ENCODE results near the gene APOBEC3G. TPM values are rescaled to one million over a fixed set of nuclear protein-coding genes. Genes with fewer than 3 reads are reported as not detected.

APOBEC3G gene
- total and polyA plus RNA-seq, 10 of the 15 experiments (the other 5 are each of a cell fraction or from before 2014, with no cell fraction given): 103 to 232 (median 152) TPM

DNA sequence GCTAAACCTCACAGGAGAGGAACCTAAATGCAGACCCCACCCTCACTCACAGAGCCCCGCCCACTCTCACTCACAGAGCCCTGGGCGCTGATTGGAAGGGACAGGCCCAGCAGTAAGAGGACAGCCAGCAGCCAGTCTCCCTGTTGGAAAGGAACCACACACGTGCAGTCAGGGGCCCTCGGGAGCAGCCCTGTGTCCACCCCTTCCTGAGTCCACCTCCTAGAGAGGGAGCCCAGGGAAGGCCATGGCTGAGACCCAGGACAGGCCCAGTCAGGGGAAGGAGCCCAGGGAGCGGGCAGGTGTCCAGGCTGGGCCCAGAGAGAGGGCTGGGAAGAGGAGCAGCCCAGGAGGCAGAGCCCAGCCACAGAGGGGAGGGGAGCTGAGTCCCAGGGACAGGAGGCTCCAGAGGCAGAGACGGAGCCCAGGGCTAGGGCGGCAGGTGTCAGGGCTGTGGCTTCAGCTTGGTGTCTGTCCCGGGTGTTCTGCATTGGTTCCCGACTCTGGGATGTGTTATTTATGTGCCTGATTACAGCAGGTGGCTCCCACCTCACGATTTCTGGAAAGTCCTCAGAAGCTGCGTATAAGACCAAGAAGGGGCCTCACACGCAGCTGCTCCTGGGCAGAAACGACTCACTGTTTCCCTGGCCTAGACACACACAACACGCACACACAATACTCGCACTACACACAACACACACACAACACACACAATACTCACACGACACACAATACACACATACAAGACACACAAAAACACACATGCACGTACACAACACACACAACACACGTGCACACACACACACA lies 11.0 kb downstream of the APOBEC3G start:
- ChIA-PET RAD21 (ENCODE audit: unreplicated experiment) (no interaction called here), POLR2A (interaction anchor here (1.0 kb wide), 1 partner anchor 11 kb away, joined by 6 read pairs; no protein-coding TSS in a partner anchor), SMC1A (ENCODE audit: uncharacterized antibody, unreplicated experiment) (interaction anchor here (1.1 kb wide), 1 partner anchor 23 kb away, joined by 3 read pairs; no protein-coding TSS in a partner anchor), CTCF (interaction anchor here (1.0 kb wide), 1 partner anchor 11 kb away, joined by 4 read pairs; no protein-coding TSS in a partner anchor)
- H2AFZ ChIP-seq (ENCODE audit: control insufficient read depth, low read depth, low read length): no peak overlapping the region
- intact Hi-C loops (cut with micrococcal nuclease; ENCODE audit: unreplicated experiment) (no loop called here), in situ Hi-C loops (cut with MboI) (no loop called here)
- peaks cover 30% of the 10 kb centered on the region for H3K4me1 ChIP-seq (ENCODE audit: control insufficient read depth, insufficient read depth, low read length)
- DNase-seq (ENCODE audit: low read depth, low spot score) (no peak), ATAC-seq (no peak), FAIRE-seq (no peak)
- H3K9ac ChIP-seq (ENCODE audit: control insufficient read depth, insufficient read depth, low read length): no peak overlapping the region
- no peaks in the 10 kb centered on the region for H3K79me2 ChIP-seq (ENCODE audit: control insufficient read depth, insufficient read depth, low read length)
- H3K9me3 ChIP-seq (replicated peaks; ENCODE audit: control insufficient read depth, insufficient read depth, low read length): no peaks in the 10 kb centered on the region
- 60% methylated on average over 13 of the region's 18 CpGs for WGBS (ENCODE audit: insufficient coverage, insufficient replicate concordance, low lambda C conversion rate, missing lambda C conversion rate)
- no peak overlapping the region for H3K4me2 ChIP-seq (ENCODE audit: control insufficient read depth, insufficient read depth)
- H3K36me3 ChIP-seq (ENCODE audit: control insufficient read depth in 2 of 2, insufficient read depth in 2 of 2, low read length in 1 of 2): peaks cover 1 to 6% of the 10 kb centered on the region in 2 experiments; a peak in 2 of 4 replicates
- H3K27me3 ChIP-seq (replicated peaks in 1 of 2; ENCODE audit: control insufficient read depth in 2 of 2, insufficient read depth in 2 of 2, low read length in 1 of 2): no peaks in the 10 kb centered on the region
- H3K27ac ChIP-seq (ENCODE audit: control insufficient read depth, insufficient read depth): no peak overlapping the region
- BruUV-seq (replicated peaks): no TSS peak
- H4K20me1 ChIP-seq (ENCODE audit: control insufficient read depth, insufficient read depth): no peaks in the 10 kb centered on the region
- H3K4me3 ChIP-seq: no peak overlapping the region
- TF ChIP-seq RUNX3 (IDR thresholded peaks at IDR 0.05; ENCODE audit: low read length) (no peak), HDAC2 (IDR thresholded peaks at IDR 0.05) (no peak), NR2C2 (IDR thresholded peaks at IDR 0.05; ENCODE audit: borderline replicate concordance, control insufficient read depth, insufficient read length, low read depth) (no peak), HDAC6 (IDR thresholded peaks at IDR 0.05; ENCODE audit: unreplicated experiment) (no peak), NRF1 (conservative IDR thresholded peaks at IDR 0.05; ENCODE audit: low read depth, low read length) (no peak), SUPT20H (IDR thresholded peaks at IDR 0.05; ENCODE audit: borderline replicate concordance, control insufficient read depth, low read depth, low read length) (no peak), ZNF24 (IDR thresholded peaks at IDR 0.05) (no peak), EP300 (IDR thresholded peaks at IDR 0.05; ENCODE audit: borderline replicate concordance in 1 of 2, control insufficient read depth in 1 of 2, low read depth in 2 of 2, low read length in 2 of 2) (no peak), NR2F1 (conservative IDR thresholded peaks at IDR 0.05) (no peak), CHD4 (IDR thresholded peaks at IDR 0.05) (no peak)
- TF ChIP-seq, protein P1, sequence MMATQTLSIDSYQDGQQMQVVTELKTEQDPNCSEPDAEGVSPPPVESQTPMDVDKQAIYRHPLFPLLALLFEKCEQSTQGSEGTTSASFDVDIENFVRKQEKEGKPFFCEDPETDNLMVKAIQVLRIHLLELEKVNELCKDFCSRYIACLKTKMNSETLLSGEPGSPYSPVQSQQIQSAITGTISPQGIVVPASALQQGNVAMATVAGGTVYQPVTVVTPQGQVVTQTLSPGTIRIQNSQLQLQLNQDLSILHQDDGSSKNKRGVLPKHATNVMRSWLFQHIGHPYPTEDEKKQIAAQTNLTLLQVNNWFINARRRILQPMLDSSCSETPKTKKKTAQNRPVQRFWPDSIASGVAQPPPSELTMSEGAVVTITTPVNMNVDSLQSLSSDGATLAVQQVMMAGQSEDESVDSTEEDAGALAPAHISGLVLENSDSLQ (IDR thresholded peaks at IDR 0.05): no peak
- TF ChIP-seq, protein P2, sequence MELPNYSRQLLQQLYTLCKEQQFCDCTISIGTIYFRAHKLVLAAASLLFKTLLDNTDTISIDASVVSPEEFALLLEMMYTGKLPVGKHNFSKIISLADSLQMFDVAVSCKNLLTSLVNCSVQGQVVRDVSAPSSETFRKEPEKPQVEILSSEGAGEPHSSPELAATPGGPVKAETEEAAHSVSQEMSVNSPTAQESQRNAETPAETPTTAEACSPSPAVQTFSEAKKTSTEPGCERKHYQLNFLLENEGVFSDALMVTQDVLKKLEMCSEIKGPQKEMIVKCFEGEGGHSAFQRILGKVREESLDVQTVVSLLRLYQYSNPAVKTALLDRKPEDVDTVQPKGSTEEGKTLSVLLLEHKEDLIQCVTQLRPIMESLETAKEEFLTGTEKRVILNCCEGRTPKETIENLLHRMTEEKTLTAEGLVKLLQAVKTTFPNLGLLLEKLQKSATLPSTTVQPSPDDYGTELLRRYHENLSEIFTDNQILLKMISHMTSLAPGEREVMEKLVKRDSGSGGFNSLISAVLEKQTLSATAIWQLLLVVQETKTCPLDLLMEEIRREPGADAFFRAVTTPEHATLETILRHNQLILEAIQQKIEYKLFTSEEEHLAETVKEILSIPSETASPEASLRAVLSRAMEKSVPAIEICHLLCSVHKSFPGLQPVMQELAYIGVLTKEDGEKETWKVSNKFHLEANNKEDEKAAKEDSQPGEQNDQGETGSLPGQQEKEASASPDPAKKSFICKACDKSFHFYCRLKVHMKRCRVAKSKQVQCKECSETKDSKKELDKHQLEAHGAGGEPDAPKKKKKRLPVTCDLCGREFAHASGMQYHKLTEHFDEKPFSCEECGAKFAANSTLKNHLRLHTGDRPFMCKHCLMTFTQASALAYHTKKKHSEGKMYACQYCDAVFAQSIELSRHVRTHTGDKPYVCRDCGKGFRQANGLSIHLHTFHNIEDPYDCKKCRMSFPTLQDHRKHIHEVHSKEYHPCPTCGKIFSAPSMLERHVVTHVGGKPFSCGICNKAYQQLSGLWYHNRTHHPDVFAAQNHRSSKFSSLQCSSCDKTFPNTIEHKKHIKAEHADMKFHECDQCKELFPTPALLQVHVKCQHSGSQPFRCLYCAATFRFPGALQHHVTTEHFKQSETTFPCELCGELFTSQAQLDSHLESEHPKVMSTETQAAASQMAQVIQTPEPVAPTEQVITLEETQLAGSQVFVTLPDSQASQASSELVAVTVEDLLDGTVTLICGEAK (IDR thresholded peaks at IDR 0.05; ENCODE audit: borderline replicate concordance): no peak
- TF ChIP-seq, protein P3, sequence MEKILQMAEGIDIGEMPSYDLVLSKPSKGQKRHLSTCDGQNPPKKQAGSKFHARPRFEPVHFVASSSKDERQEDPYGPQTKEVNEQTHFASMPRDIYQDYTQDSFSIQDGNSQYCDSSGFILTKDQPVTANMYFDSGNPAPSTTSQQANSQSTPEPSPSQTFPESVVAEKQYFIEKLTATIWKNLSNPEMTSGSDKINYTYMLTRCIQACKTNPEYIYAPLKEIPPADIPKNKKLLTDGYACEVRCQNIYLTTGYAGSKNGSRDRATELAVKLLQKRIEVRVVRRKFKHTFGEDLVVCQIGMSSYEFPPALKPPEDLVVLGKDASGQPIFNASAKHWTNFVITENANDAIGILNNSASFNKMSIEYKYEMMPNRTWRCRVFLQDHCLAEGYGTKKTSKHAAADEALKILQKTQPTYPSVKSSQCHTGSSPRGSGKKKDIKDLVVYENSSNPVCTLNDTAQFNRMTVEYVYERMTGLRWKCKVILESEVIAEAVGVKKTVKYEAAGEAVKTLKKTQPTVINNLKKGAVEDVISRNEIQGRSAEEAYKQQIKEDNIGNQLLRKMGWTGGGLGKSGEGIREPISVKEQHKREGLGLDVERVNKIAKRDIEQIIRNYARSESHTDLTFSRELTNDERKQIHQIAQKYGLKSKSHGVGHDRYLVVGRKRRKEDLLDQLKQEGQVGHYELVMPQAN (conservative IDR thresholded peaks at IDR 0.05): no peak
- TF ChIP-seq, protein P4, sequence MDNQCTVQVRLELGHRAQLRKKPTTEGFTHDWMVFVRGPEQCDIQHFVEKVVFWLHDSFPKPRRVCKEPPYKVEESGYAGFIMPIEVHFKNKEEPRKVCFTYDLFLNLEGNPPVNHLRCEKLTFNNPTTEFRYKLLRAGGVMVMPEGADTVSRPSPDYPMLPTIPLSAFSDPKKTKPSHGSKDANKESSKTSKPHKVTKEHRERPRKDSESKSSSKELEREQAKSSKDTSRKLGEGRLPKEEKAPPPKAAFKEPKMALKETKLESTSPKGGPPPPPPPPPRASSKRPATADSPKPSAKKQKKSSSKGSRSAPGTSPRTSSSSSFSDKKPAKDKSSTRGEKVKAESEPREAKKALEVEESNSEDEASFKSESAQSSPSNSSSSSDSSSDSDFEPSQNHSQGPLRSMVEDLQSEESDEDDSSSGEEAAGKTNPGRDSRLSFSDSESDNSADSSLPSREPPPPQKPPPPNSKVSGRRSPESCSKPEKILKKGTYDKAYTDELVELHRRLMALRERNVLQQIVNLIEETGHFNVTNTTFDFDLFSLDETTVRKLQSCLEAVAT (IDR thresholded peaks at IDR 0.05): peak; percentile 64; the same call in 1 of the 2 replicates
